ENCODE results near the gene DNAJC28. TPM values are rescaled to one million over a fixed set of nuclear protein-coding genes. Genes with fewer than 3 reads are reported as not detected.
A peak's percentile ranks its signal among the peaks of the same experiment; 100 is the strongest.
"Not testable (repeated sequence)": the region's sequence is repeated elsewhere in the genome, so short reads cannot be mapped to it uniquely, and the experiment has no call there.

DNAJC28 gene
- polyA plus RNA-seq (ENCODE audit: insufficient read length), result 6.1 TPM
- long read RNA-seq, donor 1, partial matches to known transcripts, result 6 of 8 reads
- long read RNA-seq, donor 1, other reads (novel, unspliced or antisense), result 0 of 8 reads
- long read RNA-seq, donor 2, partial matches to known transcripts, result 0 of 1 reads
- long read RNA-seq, donor 2, other reads (novel, unspliced or antisense), result 0 of 1 reads
- long read RNA-seq, donor 3, partial matches to known transcripts, result 0 of 1 reads
- long read RNA-seq, donor 3, other reads (novel, unspliced or antisense), result 0 of 1 reads
- long read RNA-seq, donor 4, result 0 reads
- long read RNA-seq, donor 5, partial matches to known transcripts, result 0 of 3 reads
- long read RNA-seq, donor 5, other reads (novel, unspliced or antisense), result 0 of 3 reads
- long read RNA-seq, donor 6, partial matches to known transcripts, result 0 of 3 reads
- long read RNA-seq, donor 6, other reads (novel, unspliced or antisense), result 0 of 3 reads
- long read RNA-seq, donor 7, transcript DNAJC28-202 (2 exons, 1,354 nt), result major isoform, 7 of 7 reads
- long read RNA-seq, donor 7, partial matches to known transcripts, result 0 of 7 reads
- long read RNA-seq, donor 7, other reads (novel, unspliced or antisense), result 0 of 7 reads
- long read RNA-seq, donor 8, partial matches to known transcripts, result 0 of 1 reads
- long read RNA-seq, donor 8, other reads (novel, unspliced or antisense), result 0 of 1 reads

DNA sequence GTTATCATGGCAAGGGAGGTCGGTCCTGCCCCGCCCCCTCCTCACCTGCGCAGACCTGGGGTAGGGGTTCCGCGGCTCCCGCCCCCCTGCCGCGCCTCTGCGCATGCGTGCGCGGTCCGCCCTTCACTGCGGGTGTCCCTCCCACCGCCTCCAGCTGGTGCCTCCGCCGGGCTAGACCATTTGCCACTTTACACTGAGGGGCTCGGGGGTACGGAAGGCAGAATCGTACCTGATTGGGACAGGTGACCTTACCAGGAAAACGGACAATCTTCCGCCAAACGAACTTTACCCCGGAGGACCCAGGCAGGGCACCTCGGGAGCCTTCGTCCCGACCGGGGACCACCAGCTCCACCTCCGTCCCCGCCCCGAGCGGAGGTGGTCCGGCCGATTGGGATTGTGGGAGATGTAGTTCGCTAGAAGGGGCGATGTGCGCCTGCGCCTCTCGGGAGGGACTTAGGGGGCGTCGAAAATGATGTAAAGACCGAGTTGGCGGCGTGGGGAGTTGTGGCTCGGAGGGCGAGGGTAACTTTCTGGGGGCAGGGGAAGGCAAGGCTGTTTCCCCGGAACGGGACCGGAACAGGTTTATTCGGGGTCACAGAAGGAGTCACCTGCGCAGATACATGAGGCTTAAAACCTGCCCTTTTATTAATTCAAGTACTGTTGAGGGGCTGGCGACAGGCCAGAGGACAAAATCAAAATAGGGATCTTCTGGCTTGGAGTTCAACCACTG, at the start of gene DNAJC28:
TSS of gene DNAJC28 (minus strand) at position 344 of the 730 bp plus-strand sequence. CDS start 2,323 bp downstream, outside the sequence.
- DNase-seq, result peak; percentile 96

GRCh38 chr21:33541105-33541711, 49.7 kb upstream of the DNAJC28 start:
- DNase-seq, result no peak

GRCh38 chr21:33540711-33541104, 49.2 kb upstream of the DNAJC28 start:
- no peak for DNase-seq

- DNase-seq, result no peak
Observed at GRCh38 chr21:33539616-33540015, 48.1 kb upstream of the DNAJC28 start.

- DNase-seq, result no peak
Observed at GRCh38 chr21:33537212-33537611, 45.7 kb upstream of the DNAJC28 start.

DNA sequence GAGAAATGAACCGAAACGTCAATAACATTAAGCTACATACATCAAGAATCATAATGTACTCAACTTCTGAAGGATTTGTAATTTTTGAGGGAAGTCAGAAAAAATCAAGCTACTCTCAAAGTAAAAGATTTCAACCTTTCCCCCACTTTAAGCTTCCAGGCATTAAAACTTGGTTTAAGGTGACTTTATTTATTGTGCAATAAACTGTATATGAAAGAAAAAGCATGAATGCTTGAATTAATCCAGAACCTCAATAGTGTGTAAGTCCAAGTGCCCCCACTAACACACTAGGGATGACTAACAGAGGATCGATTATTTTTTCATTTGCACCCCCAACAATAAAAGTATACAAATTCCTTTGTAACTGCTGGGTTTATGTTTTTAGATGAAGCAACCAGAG, 39.5 kb upstream of the DNAJC28 start:
- no peak for DNase-seq

- DNase-seq, result no peak
Observed at GRCh38 chr21:33522953-33523349, 31.4 kb upstream of the DNAJC28 start.

DNA sequence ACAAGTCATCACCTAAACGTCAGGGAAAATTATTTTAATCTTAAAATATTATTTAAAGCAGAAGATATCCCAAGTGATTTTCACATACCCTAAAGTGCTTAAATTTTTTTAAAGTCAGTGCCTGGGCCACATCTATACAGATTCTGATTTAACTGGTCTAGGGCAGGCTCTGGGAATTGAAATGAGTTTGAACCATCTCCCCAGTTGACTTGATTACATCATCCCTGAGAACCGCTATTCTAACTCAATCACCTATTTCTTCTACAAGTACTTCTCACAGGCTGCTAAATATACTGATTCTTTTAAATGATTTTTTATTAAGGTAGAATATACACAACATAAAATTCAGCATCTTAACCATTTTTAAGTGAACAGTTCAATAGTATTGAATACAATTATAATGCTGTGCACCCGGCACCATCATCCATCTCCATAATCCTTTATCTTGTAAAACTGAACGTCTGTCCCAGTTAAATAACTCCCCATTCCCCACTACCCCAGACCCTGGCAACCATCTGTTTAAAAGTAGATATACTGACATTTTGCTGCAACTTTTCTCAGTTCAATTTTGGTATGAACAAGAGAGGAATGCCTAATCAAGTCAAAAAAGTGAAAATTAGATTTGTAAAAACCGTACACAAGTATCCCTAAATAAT, 30.9 kb upstream of the DNAJC28 start:
- DNase-seq, result no peak

- no peak for DNase-seq
Observed at GRCh38 chr21:33518899-33519298, 27.4 kb upstream of the DNAJC28 start.

DNA sequence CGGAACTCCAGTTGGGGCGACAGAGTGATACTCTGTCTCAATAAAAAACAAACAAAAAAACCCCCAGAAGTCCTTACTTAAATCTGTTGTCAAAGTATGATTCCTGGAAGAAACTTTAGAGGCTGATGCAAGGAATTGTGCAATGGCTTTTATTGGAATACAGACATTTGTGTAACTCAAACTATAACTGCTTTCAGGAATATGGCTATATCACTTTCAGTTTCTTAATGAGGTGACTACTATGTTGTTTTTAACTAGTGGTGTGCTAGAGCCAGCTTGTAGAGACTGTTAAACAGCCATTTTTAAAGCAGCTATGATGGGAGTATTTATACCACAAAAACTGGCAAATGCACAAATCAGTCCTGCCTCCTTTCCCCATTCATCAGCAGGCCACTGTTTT, 22.7 kb upstream of the DNAJC28 start:
- DNase-seq, result no peak

- DNase-seq, result no peak
Observed at GRCh38 chr21:33512481-33512880, 21.0 kb upstream of the DNAJC28 start.

GRCh38 chr21:33511639-33512038, 20.1 kb upstream of the DNAJC28 start:
- no peak for DNase-seq

DNA sequence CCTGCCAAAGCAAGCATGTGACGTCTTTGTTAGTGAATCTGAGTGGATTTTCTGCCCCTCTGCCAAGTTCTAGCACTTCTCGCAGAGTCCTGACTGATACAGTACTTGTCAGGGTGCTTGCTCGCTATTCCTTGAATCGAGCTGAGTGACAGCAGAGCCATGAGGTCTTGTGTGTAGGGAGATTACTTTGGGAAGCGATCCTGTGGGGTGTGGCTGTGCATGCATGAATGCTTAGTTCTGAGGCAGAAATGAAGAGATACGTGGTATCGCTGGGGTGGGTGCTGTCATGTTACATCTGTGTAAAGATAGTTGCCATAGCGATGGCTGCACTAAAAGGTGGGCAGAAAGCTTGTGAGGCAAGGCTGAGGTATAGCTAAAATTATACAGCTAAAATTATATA, 19.3 kb upstream of the DNAJC28 start:
- no peak for DNase-seq

- DNase-seq, result not testable (repeated sequence)
Observed at GRCh38 chr21:33507003-33507402, 15.5 kb upstream of the DNAJC28 start.

- DNase-seq, result no peak
Observed at GRCh38 chr21:33505833-33506232, 14.3 kb upstream of the DNAJC28 start.

DNA sequence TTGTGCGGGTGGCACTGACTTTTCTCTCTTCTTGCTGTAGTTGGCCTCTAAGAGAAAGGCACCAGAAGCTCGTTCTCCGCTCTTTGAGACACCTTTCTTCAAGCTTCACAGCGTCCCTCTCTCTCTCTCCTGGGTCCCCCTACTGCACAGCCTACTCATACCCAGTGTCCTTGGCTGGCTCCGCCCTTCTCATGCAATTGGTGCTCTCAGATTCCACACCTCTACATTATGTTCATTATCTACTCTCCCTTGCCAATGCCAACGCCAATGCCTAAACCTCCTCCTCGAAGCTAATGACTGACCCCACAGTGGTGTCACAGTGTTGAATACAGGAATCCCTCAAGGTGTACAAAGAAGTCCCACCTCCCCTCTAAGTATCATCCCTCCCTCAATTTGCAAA, 4.8 kb upstream of the DNAJC28 start:
- no peak for DNase-seq

DNA sequence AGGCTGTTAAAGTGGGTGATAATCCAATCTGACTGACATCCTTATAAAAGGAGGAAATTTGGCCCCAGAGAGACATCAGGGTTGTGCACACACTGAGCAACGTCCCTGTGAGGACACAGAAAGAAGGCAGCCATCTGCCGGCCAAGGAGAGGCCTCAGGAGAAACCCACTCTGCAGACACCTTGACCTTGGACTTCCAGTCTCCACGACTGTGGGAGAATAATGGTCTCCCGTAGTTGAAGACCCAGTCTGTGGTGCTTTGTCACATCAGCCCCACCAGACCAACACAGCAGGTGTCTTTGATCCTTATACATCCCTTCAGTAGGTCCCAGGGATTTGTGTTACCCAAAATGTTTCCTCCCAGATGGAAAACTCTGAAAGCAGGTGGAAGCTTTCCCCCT, 4.2 kb upstream of the DNAJC28 start:
- no peak for DNase-seq

DNA sequence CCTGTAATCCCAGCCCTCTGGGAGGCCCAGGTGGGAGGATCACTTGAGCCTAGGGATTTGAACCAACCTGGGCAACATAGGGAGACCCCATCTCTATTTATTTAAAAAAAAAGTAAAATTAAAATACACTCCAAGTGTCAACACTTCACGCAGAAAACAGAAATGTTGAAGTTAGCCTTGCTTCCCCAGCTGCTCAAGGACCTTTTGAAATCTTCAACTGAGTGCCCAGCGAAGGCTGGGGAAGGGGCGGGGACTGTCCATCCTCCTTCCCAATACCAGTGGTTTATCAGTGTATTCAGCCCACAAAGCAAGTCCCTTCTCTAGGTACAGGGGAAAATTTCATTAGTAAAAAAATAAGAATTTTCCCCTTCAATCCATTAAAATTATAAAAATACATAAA, 2.2 kb upstream of the DNAJC28 start:
- DNase-seq, result no peak

GRCh38 chr21:33492571-33492970, 1.1 kb upstream of the DNAJC28 start:
- DNase-seq, result no peak

DNA sequence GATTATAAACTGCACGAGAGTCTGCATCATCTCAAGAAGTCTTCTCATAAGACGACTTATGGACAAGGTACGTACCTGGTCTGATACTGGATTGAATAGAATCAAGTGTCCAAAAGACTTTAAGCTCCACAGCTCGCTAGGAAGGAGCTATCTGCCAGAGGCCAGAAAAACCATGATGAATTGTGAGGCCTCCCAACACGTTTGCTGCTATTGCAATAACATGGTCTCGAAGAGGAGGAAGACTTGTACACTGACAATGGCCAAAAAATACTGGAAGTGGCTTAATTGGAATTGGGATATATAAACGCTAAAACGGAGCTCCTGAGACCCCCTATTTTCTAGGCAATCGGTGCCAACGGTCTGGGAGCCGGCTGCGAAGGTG, 534 bp downstream of the DNAJC28 start:
- DNase-seq, result no peak

- no peak for DNase-seq
Observed at GRCh38 chr21:33488936-33489335, 2.6 kb downstream of the DNAJC28 start.

GRCh38 chr21:33487996-33488395, 3.5 kb downstream of the DNAJC28 start:
- DNase-seq, result no peak
